ENCODE results near the gene OSBP2.
A peak's percentile ranks its signal among the peaks of the same experiment; 100 is the strongest.

The OSBP2 gene

DNA sequence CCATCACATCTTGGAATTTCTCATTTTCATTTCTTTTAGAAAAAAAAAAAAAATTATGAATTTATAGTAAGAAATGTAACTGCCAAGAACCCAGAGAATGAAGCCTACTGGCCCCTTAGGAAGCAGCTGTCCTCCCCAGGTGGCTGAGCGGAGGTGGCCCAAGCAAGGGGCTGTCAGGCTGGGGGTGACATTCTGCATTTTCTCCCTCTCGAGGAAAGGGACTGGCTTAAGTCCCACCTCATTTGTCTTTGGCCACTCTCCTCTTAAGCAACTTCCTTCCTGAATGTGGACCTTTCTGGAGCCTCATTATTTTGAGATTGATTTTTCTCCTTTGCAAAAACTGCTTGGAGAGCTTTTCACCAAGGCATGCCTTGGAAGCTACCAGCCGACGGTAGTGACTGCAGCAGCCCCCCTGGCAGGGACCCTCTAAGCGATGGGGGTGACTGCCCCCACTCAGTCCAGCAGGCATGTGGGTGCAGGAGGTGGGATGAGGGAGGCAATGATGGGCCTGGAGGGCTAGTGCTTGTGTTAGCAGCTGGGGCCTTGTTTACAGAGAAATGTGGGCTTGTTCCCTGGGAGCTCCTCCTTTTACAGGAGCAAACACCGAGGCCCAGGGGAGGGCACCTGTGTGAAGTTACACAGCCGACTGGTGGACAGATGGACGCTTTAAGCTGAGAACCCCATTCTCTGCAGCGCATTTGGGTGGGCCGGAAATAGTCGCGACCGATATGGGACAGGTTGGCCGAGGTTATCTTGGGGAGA, 162.2 kb downstream of the OSBP2 start:
- peak in 1 of 2 donors; percentile 4 for DNase-seq

- DNase-seq = no peak
Measured at GRCh38 chr22:30857791-30858190, 163.1 kb downstream of the OSBP2 start.

DNA sequence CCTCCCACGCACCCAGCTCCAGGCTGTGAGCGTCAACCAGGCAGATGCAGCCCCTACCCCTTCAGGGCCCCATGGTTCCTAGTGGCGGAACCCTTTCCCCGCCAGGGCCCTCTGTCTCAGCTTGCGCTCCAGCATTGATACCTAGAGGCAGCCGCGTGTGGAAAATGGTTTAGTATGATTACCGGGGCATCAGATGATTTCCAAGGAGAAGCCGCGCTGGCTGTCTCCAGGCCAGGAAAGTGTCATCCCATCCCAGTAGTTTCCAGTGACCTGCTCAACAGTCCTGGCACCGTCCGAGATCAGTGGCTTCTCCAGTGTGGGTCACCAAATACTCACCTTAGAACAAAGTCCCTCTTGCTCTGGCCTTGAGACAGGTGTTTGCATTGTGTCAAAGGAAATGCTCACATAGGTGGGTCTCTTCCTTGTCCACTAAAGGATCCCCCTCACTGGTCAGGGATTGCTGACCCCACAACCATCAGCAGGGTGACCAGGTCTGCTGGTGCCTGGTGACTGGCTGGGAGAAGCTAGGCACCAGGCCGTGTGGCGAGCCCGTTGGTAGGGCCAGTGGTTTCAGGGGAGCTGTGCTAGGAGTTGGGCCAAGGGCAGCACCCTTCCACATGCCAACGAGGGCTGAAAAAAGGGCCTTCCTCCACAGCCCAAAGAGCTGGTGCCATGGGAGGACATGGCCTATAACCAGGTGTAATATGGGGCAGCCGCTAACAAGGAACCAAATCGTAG, 164.5 kb downstream of the OSBP2 start:
- peak in 1 of 2 donors; percentile 5 for DNase-seq

- no peak for DNase-seq
Measured at GRCh38 chr22:30859714-30860095, 165.0 kb downstream of the OSBP2 start.

GRCh38 chr22:30860176-30861105, 165.8 kb downstream of the OSBP2 start:
- DNase-seq = no peak

DNA sequence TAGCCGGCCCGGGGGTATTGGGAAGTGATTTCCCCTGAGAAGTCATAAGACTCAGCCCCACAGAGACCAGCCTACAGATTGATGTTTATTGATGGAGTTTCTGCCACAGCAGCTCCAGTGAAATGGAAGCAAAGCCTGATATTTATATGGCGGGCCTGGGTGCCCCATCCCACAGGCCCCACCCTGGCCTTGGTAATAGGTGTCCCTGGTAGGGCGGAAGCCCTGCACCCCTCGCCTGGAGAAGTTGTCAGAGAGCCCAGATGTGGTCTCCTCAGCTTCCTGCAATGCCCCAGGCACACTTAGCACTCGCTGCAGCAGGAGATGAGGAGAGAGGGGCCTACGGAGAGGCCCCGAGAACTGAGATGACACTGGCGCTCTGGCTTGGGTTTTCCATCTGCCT, 166.5 kb downstream of the OSBP2 start:
- DNase-seq = no peak

DNA sequence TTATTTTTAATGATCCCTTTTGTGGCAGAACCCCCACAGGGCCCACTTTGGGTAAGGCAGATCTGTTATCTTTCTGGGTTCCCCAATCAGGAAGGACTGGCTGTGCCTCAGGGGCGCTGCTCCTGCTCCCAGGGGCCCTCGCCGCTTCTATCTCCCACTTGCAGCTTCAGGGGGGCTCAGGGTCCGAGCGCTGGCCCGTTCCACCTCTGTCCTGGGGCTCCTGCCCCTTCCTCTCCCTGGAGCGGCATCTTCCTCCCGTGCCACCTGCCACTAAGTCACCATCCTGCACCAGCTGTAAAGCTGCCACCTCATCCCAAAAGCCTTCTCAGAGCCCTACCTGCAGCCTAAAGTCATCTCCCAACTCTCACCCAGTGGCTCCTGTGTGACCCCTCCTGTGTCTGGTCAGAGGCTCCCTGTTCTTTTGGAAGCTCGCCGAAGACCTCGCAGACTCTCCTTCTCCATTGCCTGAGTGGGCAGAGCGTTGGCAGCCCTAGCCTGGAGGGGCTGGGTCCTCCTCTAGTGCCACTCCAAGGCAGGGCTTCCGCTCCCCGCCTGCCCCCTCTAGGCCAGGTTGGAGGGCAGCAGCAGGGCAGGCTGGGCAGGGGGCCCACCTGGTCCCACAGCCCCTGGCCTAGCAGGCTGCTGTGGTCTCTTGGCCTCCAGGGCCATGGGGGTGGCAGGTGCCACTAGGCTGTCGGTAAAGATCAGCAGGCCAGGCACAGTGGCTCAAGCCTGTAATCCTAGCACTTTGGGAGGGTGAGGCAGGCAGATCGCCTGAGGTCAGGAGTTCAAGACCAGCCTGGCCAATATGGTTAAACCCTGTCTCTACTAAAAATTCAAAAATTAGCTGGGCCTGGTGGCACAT, 167.2 kb downstream of the OSBP2 start:
- no peak for DNase-seq

DNA sequence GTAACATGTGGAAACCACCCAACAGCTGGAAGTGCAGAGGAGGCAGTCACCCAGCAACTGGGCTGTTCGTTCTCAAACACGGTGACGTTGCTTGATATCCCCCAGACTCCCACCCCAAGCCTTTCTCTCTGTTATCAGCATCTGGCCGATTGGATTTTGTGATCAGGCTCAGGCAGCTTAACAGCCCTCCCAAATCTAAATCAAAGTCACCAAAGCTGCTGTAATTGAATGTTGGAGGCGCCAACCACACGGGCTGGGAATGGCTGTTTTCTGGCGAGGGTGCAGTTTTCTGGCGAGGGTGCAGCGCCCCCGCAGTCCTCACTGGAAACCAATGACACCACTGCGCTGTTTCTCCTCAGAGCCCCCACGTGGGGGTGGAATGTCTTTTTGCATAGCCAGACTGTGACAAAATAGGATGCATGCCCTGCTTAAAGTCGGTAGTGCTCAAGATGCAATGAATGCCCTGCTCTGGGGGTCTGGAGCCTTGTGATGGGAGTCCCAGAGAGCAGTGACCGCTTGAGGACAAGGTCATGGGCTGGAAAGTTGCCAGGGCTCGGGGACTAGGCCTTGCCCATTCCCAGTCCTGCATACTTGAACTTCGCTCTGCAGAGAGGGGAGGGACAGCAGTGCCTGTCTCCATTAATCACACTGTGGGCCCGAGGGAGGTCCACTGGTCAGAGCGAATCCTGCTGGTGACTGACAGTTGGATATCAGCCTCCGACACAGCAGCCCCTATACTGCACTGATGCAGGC, 168.6 kb downstream of the OSBP2 start:
- DNase-seq = no peak

- DNase-seq = no peak
Measured at GRCh38 chr22:30864441-30865420, 170.1 kb downstream of the OSBP2 start.

GRCh38 chr22:30865656-30866055, 171.0 kb downstream of the OSBP2 start:
- no peak for DNase-seq

DNA sequence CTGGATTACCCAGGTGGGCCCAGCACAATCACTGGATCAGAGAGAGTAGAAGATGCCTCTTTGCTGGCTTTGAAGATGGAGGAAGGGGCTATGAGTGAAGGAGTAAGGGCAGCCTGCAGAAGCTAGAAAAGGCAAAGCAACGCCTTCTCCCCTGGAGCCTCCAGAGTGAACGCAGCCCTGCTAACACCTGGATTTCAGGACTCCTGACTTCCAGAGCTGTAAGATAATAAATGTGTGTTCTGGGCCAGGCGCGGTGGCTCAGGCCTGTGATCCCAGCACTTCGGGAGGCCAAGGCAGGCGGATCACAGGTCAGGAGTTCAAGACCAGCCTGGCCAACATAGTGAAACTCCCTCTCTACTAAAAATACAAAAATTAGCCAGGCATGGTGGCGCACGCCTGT, 171.5 kb downstream of the OSBP2 start:
- DNase-seq = no peak

DNA sequence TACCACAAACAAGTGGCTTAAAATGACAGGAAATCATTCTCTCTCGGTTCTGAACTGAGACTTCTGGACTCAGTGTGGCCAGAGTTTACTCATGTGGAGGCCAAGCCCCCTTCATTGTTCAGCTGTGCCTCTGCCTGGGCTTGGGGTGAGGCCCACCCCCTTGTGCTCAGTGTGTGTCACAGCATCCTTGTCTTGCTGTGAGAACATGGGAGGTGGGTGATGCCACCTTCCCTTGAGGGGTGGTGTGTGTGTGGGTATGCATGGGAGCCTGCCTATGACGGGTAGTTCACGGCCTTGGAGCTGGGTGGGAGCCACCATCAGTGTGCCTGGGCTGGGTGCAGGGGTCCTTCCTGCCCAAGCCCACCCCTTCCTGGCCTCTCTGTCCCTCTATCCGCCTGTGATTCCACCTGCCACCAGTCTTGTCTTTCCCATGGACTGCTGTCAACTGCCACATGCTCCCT, 172.2 kb downstream of the OSBP2 start:
- DNase-seq = no peak

- DNase-seq = no peak
Measured at GRCh38 chr22:30867746-30868662, 173.3 kb downstream of the OSBP2 start.

GRCh38 chr22:30868663-30869385, 174.2 kb downstream of the OSBP2 start:
- no peak for DNase-seq

GRCh38 chr22:30869667-30870395, 175.2 kb downstream of the OSBP2 start:
- no peak for DNase-seq

- DNase-seq = no peak
Measured at GRCh38 chr22:30870451-30871345, 176.0 kb downstream of the OSBP2 start.
